HG03097 (cell line): ENCODE results near the gene NOVA2.
A peak's percentile ranks its signal among the peaks of the same experiment; 100 is the strongest.

ENCODE experiments used
- ATAC-seq: cut with Tn5 transposase; IDR thresholded peaks from one replicate; pipeline ENCODE4 v1.9.1; 2021; ENCODE audit not compliant: unreplicated experiment, low FRiP score

The NOVA2 gene

GRCh38 chr19:45927565-45928261, 46.0 kb downstream of the NOVA2 start:
- ATAC-seq, result no peak

DNA sequence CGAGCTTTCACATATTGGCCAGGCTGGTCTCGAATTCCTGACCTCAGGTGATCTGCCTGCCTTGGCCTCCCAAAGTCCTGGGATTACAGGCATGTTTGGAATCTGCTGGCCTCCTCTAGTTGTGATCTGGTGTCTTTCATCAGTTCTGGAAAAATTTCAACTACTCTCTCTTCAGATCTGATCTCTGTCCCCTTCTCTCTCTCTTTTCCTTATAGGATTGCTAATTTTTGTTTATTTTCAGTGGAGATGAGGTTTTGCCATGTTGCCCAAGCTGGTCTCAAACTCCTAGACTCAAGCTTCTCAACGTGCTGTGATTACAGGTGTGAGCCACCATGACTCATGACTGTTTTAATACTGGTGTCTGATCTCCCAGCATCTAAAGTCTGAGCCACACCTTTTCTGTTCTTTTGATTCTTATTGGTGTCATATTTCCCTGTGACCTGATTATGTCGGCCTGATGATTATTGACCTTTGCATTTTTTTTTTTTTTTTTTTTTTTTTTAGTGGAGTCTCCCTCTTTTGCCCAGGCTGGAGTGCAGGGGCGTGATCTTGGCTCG, 48.7 kb downstream of the NOVA2 start:
- no peak for ATAC-seq

DNA sequence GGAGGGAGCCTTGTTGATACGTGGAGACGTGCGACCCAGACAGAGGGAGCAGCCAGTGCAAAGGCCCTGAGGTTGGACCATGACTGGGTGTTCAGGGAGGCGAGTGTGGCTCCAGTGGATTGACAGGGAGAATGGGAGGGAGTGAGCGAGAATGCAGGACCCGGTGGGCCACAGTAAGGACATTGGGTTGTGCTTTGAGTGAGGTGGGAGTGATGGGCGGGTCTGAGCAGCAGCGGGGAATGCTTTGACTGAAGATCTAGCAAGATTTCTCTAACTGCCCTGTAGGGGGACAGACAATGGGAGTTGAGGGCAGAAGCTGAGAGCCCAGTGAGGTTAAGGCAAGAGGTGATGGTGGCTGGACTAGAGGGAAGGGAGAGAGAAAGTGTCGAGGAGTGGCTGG, 51.4 kb downstream of the NOVA2 start:
- no peak for ATAC-seq

DNA sequence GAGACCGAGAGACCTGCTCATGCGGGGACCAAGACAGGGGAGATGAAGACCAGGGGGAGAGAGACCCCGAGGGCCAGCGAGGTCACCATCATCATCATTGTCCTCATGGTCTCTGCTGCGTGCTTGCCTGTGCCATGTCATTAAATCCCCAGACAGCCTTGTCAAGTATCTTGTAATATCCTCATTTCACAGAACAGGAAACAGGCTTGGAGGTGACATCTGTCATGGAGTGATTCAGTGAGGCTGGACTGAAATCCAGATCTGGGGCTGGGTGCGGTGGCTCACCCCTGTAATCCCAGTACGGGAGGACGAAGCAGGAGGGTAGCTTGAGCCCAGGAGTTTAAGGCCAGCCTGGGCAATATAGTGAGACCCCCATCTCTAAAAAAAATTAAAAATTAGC, 53.2 kb downstream of the NOVA2 start:
- no peak for ATAC-seq

DNA sequence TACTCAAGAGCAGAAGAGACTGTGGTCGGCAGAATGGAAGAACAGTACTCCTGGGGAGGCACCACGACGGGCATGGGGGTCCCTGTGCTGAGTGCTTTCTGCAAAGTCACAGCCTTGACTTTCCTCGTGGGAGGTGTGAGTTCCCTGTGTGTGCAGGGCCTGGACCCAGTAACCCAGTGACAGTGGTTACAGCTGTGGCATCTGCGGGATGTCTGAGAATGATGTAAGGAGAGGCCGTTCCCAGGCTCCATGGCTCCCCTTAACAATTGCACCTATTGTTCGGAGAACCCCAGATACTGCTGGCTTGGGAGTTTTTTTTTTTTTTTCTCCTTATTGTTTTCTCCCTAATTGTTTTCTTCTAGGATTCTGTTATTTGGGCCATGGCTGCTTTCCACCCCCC, 54.0 kb downstream of the NOVA2 start:
- ATAC-seq, result no peak

DNA sequence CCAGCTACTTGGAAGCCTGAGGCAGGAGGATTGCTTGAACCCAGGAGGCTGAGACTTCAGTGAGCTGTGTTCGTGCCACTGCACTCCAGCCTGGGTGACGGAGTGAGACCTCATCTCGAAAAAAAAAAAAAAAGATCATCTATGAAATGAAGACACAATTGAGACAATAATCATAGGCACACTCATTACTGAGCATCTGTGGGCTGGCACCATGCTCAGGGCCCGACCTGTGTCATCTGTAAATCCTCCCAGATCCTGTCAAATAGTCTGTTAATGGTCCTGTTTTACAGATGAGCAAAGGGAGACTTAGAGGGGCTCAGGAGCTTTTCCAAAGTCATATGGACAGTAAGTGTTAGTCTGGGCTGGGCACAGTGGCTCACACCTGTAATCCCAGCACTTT, 54.9 kb downstream of the NOVA2 start:
- no peak for ATAC-seq

- no peak for ATAC-seq
Observed at GRCh38 chr19:45917421-45918091, 56.1 kb downstream of the NOVA2 start.

DNA sequence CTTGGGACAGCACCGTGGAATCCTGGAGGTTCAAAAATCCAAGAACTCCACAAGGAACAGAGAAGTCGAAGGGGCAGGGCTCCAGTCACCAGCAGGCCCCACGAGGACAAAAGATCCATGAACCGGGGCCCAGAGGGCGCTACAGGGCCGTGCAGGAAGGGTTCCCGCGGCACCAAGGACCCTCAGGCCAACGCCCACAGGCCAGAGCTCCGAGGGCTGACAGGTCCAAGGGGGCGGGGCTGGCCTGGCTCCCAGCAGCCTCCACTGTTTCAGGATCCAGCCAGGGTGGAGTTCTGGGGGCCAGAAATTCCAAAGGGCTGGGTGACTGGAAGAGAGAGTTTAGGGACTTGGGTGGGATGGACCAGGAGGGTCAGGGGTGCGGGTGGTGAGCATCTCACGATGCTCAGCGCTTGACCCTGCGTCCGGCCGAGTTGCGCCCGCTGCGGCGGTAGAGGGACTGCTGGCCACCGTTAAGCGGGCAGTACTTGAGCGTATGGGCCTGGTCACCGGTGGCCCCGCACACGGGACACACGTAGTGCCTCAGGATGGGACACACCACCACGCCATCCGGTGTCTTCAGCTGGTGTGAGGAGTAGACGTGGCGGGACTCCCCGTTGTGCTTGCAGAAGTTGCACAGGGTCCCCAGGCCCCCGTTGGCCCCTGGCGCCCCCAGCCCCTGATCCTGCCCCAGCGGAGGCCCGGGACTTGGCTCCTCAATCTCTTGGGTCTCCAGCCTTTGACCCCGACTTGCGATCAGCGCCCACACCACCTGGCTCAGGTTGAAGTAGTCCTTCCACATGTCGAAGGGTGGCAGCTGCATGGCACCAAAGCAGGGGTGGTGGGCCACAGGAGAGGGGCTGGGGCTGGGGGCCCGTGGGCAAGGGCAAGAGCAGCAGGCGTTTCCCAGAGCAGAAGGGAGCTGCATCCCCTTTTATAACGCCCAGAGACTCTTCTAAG, 59.5 kb downstream of the NOVA2 start, which contains the start of gene NANOS2:
Gene NANOS2, minus strand, starts transcription at position 905 of the 957 bp plus-strand sequence. Its CDS starts 85 bp downstream, at position 820.
- no peak for ATAC-seq

- no peak for ATAC-seq
Observed at GRCh38 chr19:45911291-45911690, 62.4 kb downstream of the NOVA2 start.

DNA sequence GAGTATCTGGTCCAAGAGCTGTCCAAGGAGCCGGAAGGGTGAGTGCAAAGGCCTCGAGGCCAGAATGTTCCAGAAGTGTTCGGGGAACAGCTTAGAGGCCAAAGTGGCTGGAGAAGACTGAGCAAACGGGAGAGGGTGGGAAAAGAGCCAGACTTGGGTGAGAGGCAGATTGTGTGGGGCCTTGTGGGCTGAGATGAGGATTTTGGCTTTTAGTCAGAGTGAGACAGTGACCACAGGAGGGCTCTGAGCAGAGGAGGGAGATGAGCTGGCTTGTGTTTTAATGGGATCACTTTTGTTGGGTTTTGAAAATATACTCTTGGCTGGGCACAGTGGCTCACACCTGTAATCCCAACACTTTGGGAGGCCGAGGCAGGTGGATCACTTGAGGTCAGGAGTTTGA, 64.7 kb downstream of the NOVA2 start:
- no peak for ATAC-seq

DNA sequence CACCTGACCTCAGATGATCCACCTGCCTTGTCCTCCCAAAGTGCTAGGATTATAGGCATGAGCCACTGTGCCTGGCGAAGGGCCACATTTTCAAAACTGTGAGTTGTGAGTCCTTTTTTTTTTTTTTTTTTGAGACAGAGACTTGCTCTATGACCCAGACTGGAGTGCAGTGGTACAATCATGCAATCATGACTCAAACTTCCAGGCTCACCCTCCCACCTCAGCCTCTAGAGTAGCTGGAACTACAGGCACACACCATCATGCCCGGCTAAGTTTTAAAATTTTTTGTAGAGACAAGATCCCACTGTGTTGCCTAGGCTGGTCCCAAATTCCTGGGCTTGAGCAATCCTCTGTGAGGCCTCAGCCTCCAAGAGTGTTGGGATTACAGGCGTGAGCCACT, 67.4 kb downstream of the NOVA2 start:
- ATAC-seq, result no peak

DNA sequence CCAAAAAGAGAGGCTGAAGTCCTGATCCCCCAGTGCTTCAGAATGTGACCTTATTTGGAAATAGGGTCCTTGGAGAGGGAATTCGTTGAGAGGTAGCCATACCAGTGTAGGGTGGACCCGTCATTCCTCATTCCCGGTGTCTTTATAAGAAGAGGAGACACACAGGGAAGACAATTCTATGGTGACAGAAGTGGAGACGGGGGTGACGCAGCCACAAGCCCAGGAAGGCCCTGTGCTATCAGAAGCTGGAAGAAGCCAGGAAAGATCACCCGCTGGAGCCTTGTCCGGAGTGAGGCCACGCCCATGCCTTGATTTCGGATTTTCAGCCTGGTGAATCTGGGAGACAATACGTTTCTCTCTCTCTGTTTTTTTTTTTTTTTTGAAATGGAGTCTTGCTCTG, 68.7 kb downstream of the NOVA2 start:
- no peak for ATAC-seq

DNA sequence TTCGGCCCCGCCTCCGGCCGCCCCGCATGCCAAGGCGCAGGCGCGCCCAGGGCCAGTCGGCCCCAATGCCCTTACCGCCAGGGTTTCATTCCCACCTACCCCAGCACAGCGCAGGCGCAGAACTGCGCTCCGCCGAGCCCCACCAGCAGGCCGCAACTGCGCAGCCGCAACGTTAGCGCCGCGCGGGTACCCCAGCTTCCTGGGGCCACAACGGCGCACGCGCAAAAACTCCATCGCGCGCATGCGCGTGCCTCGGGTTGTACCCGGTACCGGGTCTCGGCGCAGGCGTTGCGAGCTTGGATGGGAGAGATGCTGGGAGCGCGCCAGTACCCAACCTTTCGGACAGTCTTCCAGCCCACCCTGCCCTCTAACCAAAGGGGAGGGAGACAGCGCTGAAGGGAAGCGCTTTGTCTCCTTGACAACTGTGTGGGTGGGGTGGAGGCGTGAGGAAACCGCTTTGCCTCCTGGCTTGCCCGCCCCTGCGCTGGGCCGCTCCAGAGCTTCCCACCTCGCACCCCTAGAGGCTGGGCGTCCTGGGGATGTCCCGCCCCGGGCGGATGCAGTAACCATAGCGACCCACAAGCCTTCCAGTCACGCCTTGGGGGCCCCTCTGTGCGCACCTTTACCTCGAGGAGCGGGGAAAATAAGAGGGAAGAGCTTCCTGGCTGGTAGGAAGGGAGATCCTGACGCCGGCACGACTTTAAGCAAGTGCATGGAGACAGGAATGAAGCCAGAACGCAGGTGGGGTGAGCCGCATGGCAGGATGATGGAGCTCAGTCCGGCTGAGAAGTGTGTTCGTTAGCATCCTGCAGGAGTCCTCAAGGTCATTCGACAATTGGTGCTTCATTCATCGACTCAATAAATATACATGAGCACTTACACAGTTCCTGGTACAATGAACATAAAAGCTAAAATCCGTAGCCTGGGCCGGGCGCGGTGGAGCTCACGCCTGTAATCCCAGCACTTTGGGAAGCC, 70.7 kb downstream of the NOVA2 start:
- ATAC-seq, result peak; percentile 86

DNA sequence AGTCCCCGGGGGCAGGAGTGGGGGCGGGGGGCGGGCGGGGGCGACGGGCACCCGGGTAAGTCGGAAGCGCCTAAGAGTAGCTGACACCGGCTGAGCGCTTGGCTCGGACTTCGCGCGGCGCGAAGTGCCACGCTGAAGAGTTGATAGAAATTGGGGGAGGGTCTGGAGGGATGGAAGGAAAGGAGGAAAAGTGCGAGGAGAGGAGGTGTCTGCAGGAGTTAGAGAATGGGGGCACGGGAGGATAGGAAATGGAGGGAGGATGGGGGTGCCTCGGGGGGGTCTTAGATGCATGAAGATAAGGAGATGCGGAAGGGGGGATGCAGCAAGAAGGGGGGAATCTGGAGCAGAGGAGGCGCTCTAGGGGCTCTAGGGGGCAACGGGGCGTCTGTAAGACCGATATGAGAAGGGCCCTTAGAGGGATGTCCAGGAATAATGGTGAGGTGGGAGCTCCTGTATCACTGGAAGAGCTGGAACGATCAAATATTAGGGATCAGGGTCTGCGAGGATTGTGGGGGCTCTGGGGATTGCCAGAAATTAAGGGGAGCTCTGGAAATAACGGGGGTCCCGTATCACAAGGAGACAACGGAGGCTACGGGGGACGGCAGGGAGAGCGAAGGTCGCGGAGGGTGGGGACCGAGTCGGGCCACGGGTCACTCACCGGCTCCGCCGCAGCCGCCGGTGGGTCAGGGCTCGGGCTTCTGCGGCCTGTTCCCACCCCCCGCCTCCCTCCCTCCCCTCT, 71.6 kb downstream of the NOVA2 start, which contains the start of gene MYPOP:
Gene MYPOP, minus strand, starts transcription at position 702 of the 739 bp plus-strand sequence. CDS start 840 bp downstream, outside the sequence.
- ATAC-seq, result no peak

- no peak for ATAC-seq
Observed at GRCh38 chr19:45901432-45901911, 72.2 kb downstream of the NOVA2 start.

DNA sequence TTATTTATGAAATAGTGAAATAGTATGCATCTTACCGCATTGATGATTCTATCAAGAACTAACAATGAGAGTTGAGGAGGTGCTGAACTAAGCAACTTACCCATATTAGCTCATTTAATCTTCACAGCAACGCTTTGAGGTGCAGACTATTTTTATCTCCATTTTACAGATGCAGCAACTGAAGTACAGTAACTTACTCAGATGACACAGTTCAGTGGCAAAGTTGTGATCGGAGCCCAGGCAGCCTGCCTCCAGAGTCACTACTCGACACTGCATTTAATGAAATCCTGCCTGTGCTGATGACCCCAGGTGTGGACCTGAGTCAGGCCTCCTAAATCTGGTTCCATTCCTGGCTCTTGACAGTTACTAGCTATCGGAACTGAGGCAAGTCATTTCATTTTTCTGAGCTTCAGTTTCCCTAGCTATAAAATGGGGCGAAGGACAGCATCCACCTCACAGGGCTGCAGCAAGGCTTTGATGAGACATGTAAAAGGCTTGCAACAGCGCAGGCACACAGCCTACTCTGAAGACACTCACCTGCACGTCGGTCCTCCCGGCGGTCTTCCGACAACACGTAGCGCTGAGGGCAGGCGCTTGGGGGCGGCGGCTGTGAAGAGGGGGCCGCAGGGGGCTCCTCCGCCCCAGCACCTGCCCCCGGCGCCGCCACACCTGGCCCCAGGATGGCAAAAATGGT, 72.8 kb downstream of the NOVA2 start:
- ATAC-seq, result no peak

- no peak for ATAC-seq
Observed at GRCh38 chr19:45899919-45900589, 73.6 kb downstream of the NOVA2 start.

DNA sequence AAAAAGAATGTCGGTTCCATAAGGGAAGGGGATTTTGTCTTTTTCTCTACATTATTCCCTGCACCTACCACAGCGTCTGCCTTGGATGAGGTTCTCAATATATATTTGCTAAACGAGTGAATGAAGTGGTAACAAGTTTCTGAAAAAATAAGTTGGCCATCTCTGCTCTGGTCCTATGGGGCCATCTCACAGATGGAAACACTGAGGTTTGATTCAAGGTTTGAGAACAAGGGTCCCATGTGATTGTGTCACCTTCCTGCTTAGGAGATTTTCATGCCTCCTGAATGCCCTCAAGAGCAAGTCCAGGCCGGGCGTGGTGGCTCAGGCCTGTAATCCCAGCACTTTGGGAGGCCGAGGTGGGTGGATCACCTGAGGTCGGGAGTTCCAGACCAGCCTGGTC, 74.4 kb downstream of the NOVA2 start:
- ATAC-seq, result no peak
